Ishikawa (cell line): ENCODE measurements around the gene HLCS.
A peak's percentile ranks its signal among the peaks of the same experiment; 100 is the strongest.

ENCODE experiments used
- CEBPB ChIP-seq: IDR thresholded peaks from 2 replicates; pipeline ENCODE4 v1.6.1; 2012
- CREB1 ChIP-seq: IDR thresholded peaks from 2 replicates; pipeline ENCODE4 v1.6.1; 2012; ENCODE audit warnings: low read depth
- EGR1 ChIP-seq: IDR thresholded peaks from 2 replicates; pipeline ENCODE4 v1.6.1; 2012
- EP300 ChIP-seq: IDR thresholded peaks from 2 replicates; pipeline ENCODE4 v1.6.1; 2012; ENCODE audit warnings: borderline replicate concordance
- FOXM1 ChIP-seq: IDR thresholded peaks from 2 replicates; pipeline ENCODE4 v1.6.1; 2012; ENCODE audit warnings: low read depth, borderline replicate concordance
- NFIC ChIP-seq: IDR thresholded peaks from 2 replicates; pipeline ENCODE4 v1.6.1; 2012
- RAD21 ChIP-seq: IDR thresholded peaks from 2 replicates; pipeline ENCODE4 v1.6.1; 2012; ENCODE audit warnings: low read depth
- TAF1 ChIP-seq: IDR thresholded peaks from 2 replicates; pipeline ENCODE4 v1.6.1; 2012; ENCODE audit warnings: low read depth, mild to moderate bottlenecking
- TCF12 ChIP-seq: IDR thresholded peaks from 2 replicates; pipeline ENCODE4 v1.6.1; 2012; ENCODE audit warnings: low read depth
- TEAD4 ChIP-seq: IDR thresholded peaks from 2 replicates; pipeline ENCODE4 v1.6.1; 2012
- USF1 ChIP-seq: IDR thresholded peaks from 2 replicates; pipeline ENCODE4 v1.6.1; 2012
- YY1 ChIP-seq: IDR thresholded peaks from 2 replicates; pipeline ENCODE4 v1.6.1; 2012; ENCODE audit warnings: low read depth
- ZBTB7A ChIP-seq: IDR thresholded peaks from 2 replicates; pipeline ENCODE4 v1.6.1; 2012; ENCODE audit warnings: low read depth
- TF ChIP-seq, protein P1 (sequence below): IDR thresholded peaks from 2 replicates; pipeline ENCODE4 v1.6.1; 2012
- TF ChIP-seq, protein P2 (sequence below): IDR thresholded peaks from 2 replicates; pipeline ENCODE4 v1.6.1; 2012; ENCODE audit warnings: low read depth, mild to moderate bottlenecking

Gene HLCS

DNA sequence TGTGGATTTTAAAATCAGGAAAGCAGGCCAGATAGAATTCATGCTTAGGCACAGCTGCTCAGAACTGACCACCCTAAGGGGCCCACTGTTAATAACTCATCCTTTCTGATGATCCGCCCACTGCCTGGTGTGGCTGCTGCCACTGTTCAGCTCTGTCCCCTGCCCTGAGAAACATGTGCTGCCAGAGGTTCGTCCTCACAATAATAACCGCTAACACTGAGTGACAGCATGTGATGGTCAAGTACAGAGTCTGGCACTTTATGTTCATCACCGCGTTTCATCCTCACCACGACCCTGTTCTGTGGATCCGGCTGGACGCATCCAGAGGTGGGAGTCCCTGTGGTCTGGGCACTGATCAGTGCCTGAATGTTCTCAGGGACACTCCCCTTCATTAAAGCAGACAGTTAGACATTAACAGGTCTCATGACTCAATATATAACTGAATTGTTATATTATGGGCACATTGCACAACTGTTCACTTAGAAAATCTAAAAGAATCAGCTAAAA lies 159.0 kb downstream of the HLCS start:
- TF ChIP-seq TCF12, result no peak
- TF ChIP-seq TEAD4, result no peak
- no peak for TF ChIP-seq RAD21
- TF ChIP-seq, protein P1, sequence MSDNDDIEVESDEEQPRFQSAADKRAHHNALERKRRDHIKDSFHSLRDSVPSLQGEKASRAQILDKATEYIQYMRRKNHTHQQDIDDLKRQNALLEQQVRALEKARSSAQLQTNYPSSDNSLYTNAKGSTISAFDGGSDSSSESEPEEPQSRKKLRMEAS, result no peak
- no peak for TF ChIP-seq EGR1
- TF ChIP-seq EP300, result no peak
- TF ChIP-seq TAF1, result no peak
- no peak for TF ChIP-seq USF1
- TF ChIP-seq FOXM1, result no peak
- no peak for TF ChIP-seq ZBTB7A
- TF ChIP-seq NFIC, result no peak
- TF ChIP-seq CREB1, result no peak
- TF ChIP-seq, protein P2, sequence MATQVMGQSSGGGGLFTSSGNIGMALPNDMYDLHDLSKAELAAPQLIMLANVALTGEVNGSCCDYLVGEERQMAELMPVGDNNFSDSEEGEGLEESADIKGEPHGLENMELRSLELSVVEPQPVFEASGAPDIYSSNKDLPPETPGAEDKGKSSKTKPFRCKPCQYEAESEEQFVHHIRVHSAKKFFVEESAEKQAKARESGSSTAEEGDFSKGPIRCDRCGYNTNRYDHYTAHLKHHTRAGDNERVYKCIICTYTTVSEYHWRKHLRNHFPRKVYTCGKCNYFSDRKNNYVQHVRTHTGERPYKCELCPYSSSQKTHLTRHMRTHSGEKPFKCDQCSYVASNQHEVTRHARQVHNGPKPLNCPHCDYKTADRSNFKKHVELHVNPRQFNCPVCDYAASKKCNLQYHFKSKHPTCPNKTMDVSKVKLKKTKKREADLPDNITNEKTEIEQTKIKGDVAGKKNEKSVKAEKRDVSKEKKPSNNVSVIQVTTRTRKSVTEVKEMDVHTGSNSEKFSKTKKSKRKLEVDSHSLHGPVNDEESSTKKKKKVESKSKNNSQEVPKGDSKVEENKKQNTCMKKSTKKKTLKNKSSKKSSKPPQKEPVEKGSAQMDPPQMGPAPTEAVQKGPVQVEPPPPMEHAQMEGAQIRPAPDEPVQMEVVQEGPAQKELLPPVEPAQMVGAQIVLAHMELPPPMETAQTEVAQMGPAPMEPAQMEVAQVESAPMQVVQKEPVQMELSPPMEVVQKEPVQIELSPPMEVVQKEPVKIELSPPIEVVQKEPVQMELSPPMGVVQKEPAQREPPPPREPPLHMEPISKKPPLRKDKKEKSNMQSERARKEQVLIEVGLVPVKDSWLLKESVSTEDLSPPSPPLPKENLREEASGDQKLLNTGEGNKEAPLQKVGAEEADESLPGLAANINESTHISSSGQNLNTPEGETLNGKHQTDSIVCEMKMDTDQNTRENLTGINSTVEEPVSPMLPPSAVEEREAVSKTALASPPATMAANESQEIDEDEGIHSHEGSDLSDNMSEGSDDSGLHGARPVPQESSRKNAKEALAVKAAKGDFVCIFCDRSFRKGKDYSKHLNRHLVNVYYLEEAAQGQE, result no peak
- no peak for TF ChIP-seq YY1
- no peak for TF ChIP-seq CEBPB

GRCh38 chr21:36806103-36806502 lies 160.4 kb downstream of the HLCS start:
- no peak for TF ChIP-seq ZBTB7A
- no peak for TF ChIP-seq EGR1

GRCh38 chr21:36804874-36805611 lies 161.4 kb downstream of the HLCS start:
- TF ChIP-seq CREB1 (no peak), TAF1 (no peak), FOXM1 (no peak), NFIC (no peak), YY1 (no peak)
- TF ChIP-seq, protein P2, result no peak

GRCh38 chr21:36803816-36804439 lies 162.5 kb downstream of the HLCS start:
- TF ChIP-seq TEAD4 (peak; percentile 5; the same call in 1 of the 2 replicates), EP300 (peak; percentile 12; the same call in 1 of the 2 replicates), NFIC (peak; percentile 34), USF1 (no peak), TCF12 (no peak)

DNA sequence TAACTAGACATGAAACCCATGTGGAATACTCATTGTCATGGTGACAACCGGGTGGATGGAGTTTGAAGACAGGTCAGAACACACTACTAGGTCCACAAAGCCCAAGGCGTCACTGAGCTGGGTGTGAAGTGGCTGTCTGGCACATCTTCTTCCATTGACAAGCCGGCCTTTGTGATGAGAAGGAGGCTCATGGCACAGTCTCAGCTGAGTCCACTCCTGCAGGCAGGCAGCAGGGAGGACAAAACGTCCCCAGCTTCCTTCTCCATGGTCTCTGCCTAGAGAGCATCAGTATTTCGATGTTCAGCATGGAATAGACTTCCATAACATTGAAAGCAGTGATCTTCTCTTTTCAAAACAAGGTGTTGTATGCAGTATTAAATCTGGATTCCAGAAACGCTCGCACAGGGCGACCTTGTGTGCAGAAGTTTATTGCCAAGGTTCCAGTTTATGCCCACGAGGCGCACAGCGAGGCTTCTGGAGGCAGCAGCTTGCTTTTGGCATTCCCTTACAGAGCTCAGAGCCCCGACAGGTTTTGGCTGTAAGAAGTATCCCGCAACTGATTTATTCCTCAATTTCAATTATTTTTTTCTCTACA lies 163.3 kb downstream of the HLCS start:
- TF ChIP-seq YY1 (no peak), TAF1 (no peak), EGR1 (no peak)
- TF ChIP-seq, protein P2, result no peak
